Measurements from ENCODE around the gene FLNA. TPM values are rescaled to one million over a fixed set of nuclear protein-coding genes. Genes with fewer than 3 reads are reported as not detected.

FLNA gene
- total and polyA plus RNA-seq, 2 donors (not counting 3 experiments of a cell fraction or from before 2014, with no cell fraction given) = 658 to 1,474 TPM

GRCh38 chrX:154360155-154360713, 14.2 kb downstream of the FLNA start:
- H3K36me3 ChIP-seq (ENCODE audit: control insufficient read depth in 2 of 2, extremely low read depth in 1 of 2, insufficient read depth in 2 of 2, low read length in 2 of 2) = peaks cover 21 to 89% of the 10 kb centered on the region in 2 experiments
- POLR2A ChIA-PET = no interaction called here
- H2AFZ ChIP-seq (ENCODE audit: low read depth, low read length) = no peak overlapping the region
- H3K9ac ChIP-seq (replicated peaks; ENCODE audit: extremely low read depth, insufficient read depth, low read length) = no peak overlapping the region
- DNase-seq (ENCODE audit: low read depth, low spot score) (no peak), FAIRE-seq (no peak)
- H3K9me1 ChIP-seq (replicated peaks; ENCODE audit: control insufficient read depth, extremely low read depth, insufficient read depth, low read length) = no peaks in the 10 kb centered on the region
- H3K4me1 ChIP-seq (ENCODE audit: control insufficient read depth, extremely low read depth, insufficient read depth, low read length) = no peaks in the 10 kb centered on the region
- dilution Hi-C loops (cut with MboI; ENCODE audit: extremely low pct_ligation_motif_present, low sequenced_read_pairs) (no loop called here), intact Hi-C loops (cut with micrococcal nuclease) (no loop called here)
- BruUV-seq (replicated peaks) = no TSS peak
- peaks cover 78% of the 10 kb centered on the region for H3K79me2 ChIP-seq (ENCODE audit: control insufficient read depth, insufficient read depth, low read length)
- H4K20me1 ChIP-seq (replicated peaks; ENCODE audit: control insufficient read depth, extremely low read depth, insufficient read depth, low read length) = no peaks in the 10 kb centered on the region
- TF ChIP-seq MAX (IDR thresholded peaks at IDR 0.05; ENCODE audit: insufficient read depth, insufficient read length) = no peak
- TF ChIP-seq GATA2 (IDR thresholded peaks at IDR 0.05; ENCODE audit: insufficient read depth, insufficient read length, low read depth, low read length) = no peak
- TF ChIP-seq POLR2A (IDR thresholded peaks at IDR 0.05; ENCODE audit: low read depth, low read length) = no peak
- TF ChIP-seq EZH2 (IDR thresholded peaks at IDR 0.05; ENCODE audit: borderline replicate concordance, low read depth, low read length, severe bottlenecking) = no peak
- no peak for TF ChIP-seq FOS (IDR thresholded peaks at IDR 0.05; ENCODE audit: borderline replicate concordance, insufficient read depth, low read length)
- TF ChIP-seq CTCF (IDR thresholded peaks at IDR 0.05; ENCODE audit: extremely low read depth in 1 of 2, insufficient read depth in 1 of 2, low read depth in 1 of 2, low read length in 2 of 2) = no peak
- TF ChIP-seq MYC (IDR thresholded peaks at IDR 0.05; ENCODE audit: low read depth, low read length) = no peak
- no peak for TF ChIP-seq POLR2AphosphoS5 (IDR thresholded peaks at IDR 0.05; ENCODE audit: insufficient read depth, low read depth, low read length)
- no peak for TF ChIP-seq JUN (IDR thresholded peaks at IDR 0.05; ENCODE audit: borderline replicate concordance, insufficient read depth, insufficient read length, low read depth)
- H3K27me3 ChIP-seq (ENCODE audit: control insufficient read depth in 2 of 2, insufficient read depth in 2 of 2, low read length in 2 of 2) = no peaks in the 10 kb centered on the region
- H3K9me3 ChIP-seq (replicated peaks; ENCODE audit: control insufficient read depth, insufficient read depth, low read length) = no peaks in the 10 kb centered on the region
- CTCF ChIA-PET = no interaction called here
- H3K4me3 ChIP-seq (replicated peaks in 1 of 3; ENCODE audit: insufficient read depth in 1 of 3, low read depth in 1 of 3, low read length in 3 of 3) = no peak overlapping the region
- no peak overlapping the region for H3K4me2 ChIP-seq (ENCODE audit: insufficient read depth, low read length)
- H3K27ac ChIP-seq (ENCODE audit: insufficient read depth, low read depth, low read length) = no peak overlapping the region
